GM12878 (cell line): ENCODE measurements around the gene PRR16. TPM values are rescaled to one million over a fixed set of nuclear protein-coding genes. Genes with fewer than 3 reads are reported as not detected.

Experiments
- ATAC-seq: fragments of 200-7000 bp; cut with Tn5 transposase; 3 replicates; pipeline ENCODE4 v1.9.1; 2020; ENCODE audit warnings: mild to moderate bottlenecking, moderate library complexity
- BruUV-seq: library from RNA; stranded (reverse); fragments of 400-500 nt; replicated peaks from 2 replicates; lab custom pipeline; 2021; lab: Mats Ljungman, UMichigan
- CTCF ChIA-PET: fragments of 300-600 bp; sonication (Branson Sonifier 250); formaldehyde crosslinking; extraction: SDS; loops from one replicate; lab custom pipeline; 2021; ENCODE audit warnings: inconsistent platforms; lab: Yijun Ruan, JAX
- POLR2A ChIA-PET: fragments of 350-600 bp; formaldehyde crosslinking; extraction: SDS; loops from one replicate; lab custom pipeline; 2021; ENCODE audit warnings: inconsistent platforms; lab: Charles Lee
- RAD21 ChIA-PET: fragments of 300-600 bp; sonication (Branson Sonifier 250); formaldehyde crosslinking; loops from one replicate; lab custom pipeline; 2023; ENCODE audit warnings: antibody characterized with exemption; ENCODE audit not compliant: unreplicated experiment; lab: Charles Lee
- SMC1A ChIA-PET: fragments of 300-600 bp; sonication (Branson Sonifier 250); formaldehyde crosslinking; loops from one replicate; lab custom pipeline; 2023; ENCODE audit not compliant: unreplicated experiment, uncharacterized antibody; lab: Charles Lee
- DNase-seq: peaks from one replicate; pipeline ENCODE4 v3.0.0-alpha.2; 2011; ENCODE audit warnings: low read depth, low spot score
- FAIRE-seq: peaks from 3 replicates; lab custom pipeline; 2011; peaks lifted over from hg19 to GRCh38; lab: Jason Lieb, UNC
- H2AFZ ChIP-seq: 2 replicates; pipeline ENCODE4 v1.6.0; 2011; ENCODE audit warnings: low read depth, low read length, control low read depth; ENCODE audit not compliant: control insufficient read depth
- H3K27ac ChIP-seq: 2 replicates; pipeline ENCODE4 v1.5.1; 2011; ENCODE audit warnings: control low read depth; ENCODE audit not compliant: control insufficient read depth, insufficient read depth
- H3K27me3 ChIP-seq, 2 experiments: replicated peaks in 1 of 2; 2 replicates each; pipeline versions ENCODE4 v1.6.0 to v1.6.1; 2011; ENCODE audit warnings: low read length in 1 of 2; ENCODE audit not compliant: control insufficient read depth in 2 of 2, insufficient read depth in 2 of 2
- H3K36me3 ChIP-seq, 2 experiments: 2 replicates each; pipeline ENCODE4 v1.5.1; 2011; ENCODE audit warnings: low read length in 1 of 2; ENCODE audit not compliant: control insufficient read depth in 2 of 2, insufficient read depth in 2 of 2
- H3K4me1 ChIP-seq: 2 replicates; pipeline ENCODE4 v1.6.1; 2011; ENCODE audit warnings: mild to moderate bottlenecking, low read length, moderate library complexity, mixed read lengths; ENCODE audit not compliant: control insufficient read depth, insufficient read depth
- H3K4me2 ChIP-seq: 2 replicates; pipeline ENCODE4 v1.6.0; 2011; ENCODE audit warnings: control low read depth; ENCODE audit not compliant: control insufficient read depth, insufficient read depth
- H3K4me3 ChIP-seq: fragments of 200-600 bp; sonication (generic); 2 replicates; pipeline ENCODE4 v1.5.1; 2016
- H3K79me2 ChIP-seq: 2 replicates; pipeline ENCODE4 v1.6.0; 2011; ENCODE audit warnings: low read length; ENCODE audit not compliant: control insufficient read depth, insufficient read depth
- H3K9ac ChIP-seq: 2 replicates; pipeline ENCODE4 v1.8.0; 2011; ENCODE audit warnings: low read length, control low read depth, mixed read lengths; ENCODE audit not compliant: control insufficient read depth, insufficient read depth
- H3K9me3 ChIP-seq: replicated peaks from 3 replicates; pipeline ENCODE4 v1.5.1; 2011; ENCODE audit warnings: mild to moderate bottlenecking, low read length; ENCODE audit not compliant: control insufficient read depth, insufficient read depth
- H4K20me1 ChIP-seq: 2 replicates; pipeline ENCODE4 v1.6.0; 2011; ENCODE audit not compliant: control insufficient read depth, insufficient read depth
- BCLAF1 ChIP-seq: fragments of 450-650 bp; IDR thresholded peaks from 2 replicates; pipeline ENCODE4 v1.6.1; 2017; ENCODE audit warnings: antibody characterized with exemption, mild to moderate bottlenecking, moderate library complexity
- FOS ChIP-seq: IDR thresholded peaks from 3 replicates; pipeline ENCODE4 v1.6.1; 2011; ENCODE audit warnings: borderline replicate concordance; ENCODE audit not compliant: insufficient read length; ENCODE audit errors: extremely low read depth
- GABPA ChIP-seq: IDR thresholded peaks from 2 replicates; pipeline ENCODE4 v1.6.1; 2014; ENCODE audit warnings: antibody characterized with exemption, low read depth, mild to moderate bottlenecking, inconsistent platforms
- HDGF ChIP-seq: fragments of 450-650 bp; IDR thresholded peaks from 2 replicates; pipeline ENCODE4 v1.6.1; 2016; ENCODE audit warnings: antibody characterized with exemption
- JUND ChIP-seq: IDR thresholded peaks from 2 replicates; pipeline ENCODE4 v1.6.1; 2012; ENCODE audit warnings: low read depth, mild to moderate bottlenecking, low read length, improper control_type of control experiment, moderate library complexity
- NKRF ChIP-seq: fragments of 450-650 bp; conservative IDR thresholded peaks from 2 replicates; pipeline ENCODE4 v1.6.1; 2017; ENCODE audit warnings: mild to moderate bottlenecking, moderate library complexity
- POLR2AphosphoS5 ChIP-seq: IDR thresholded peaks from 2 replicates; pipeline ENCODE4 v1.6.1; 2011; ENCODE audit warnings: mild to moderate bottlenecking, low read length, inconsistent platforms
- PRDM15 ChIP-seq: fragments of 450-650 bp; formaldehyde crosslinking; IDR thresholded peaks from 2 replicates; pipeline ENCODE4 v1.4.0; 2020; ENCODE audit warnings: mild to moderate bottlenecking, moderate library complexity
- SMAD5 ChIP-seq: IDR thresholded peaks from 2 replicates; pipeline ENCODE4 v1.6.1; 2016; ENCODE audit warnings: antibody characterized with exemption, low read depth
- SRF ChIP-seq, 2 experiments: IDR thresholded peaks; 2 replicates each; pipeline ENCODE4 v1.6.1; 2011; ENCODE audit warnings: low read depth in 2 of 2, low read length in 2 of 2, mild to moderate bottlenecking in 1 of 2, moderate library complexity in 1 of 2
- ZNF207 ChIP-seq: fragments of 450-650 bp; IDR thresholded peaks from 2 replicates; pipeline ENCODE4 v1.6.1; 2014; ENCODE audit warnings: antibody characterized with exemption, mild to moderate bottlenecking, borderline replicate concordance
- ZNF622 ChIP-seq: fragments of 450-650 bp; IDR thresholded peaks from 2 replicates; pipeline ENCODE4 v1.6.1; 2017; ENCODE audit warnings: mild to moderate bottlenecking, inconsistent platforms
- WGBS: methylation state at CpG from one replicate; pipeline ENCODE4 v1.1.6; 2016; ENCODE audit warnings: low lambda C conversion rate; ENCODE audit not compliant: insufficient replicate concordance, insufficient coverage; ENCODE audit errors: missing lambda C conversion rate; 5-methylcytosine and 5-hydroxymethylcytosine counted together
- in situ Hi-C: fragments of 300-500 bp; cut with MboI; formaldehyde crosslinking; loops from 9 replicates; pipeline ENCODE4 v1.14.3; 2018; ENCODE audit warnings: mixed read lengths
- intact Hi-C: fragments of 100-400 bp; cut with micrococcal nuclease; formaldehyde crosslinking; loops from one replicate; pipeline ENCODE4 v1.14.2; 2022; ENCODE audit not compliant: unreplicated experiment
- polyA plus RNA-seq, 11 experiments: library from polyadenylated mRNA; depleted of rRNA in 4 of 11; unstranded in 6 of 11; stranded (reverse) in 5 of 11; fragments of >200 nt; fragmentation: Nextera tagmentation in 4 of 11; fragmentation: Illumina TruSeq in 1 of 11; extraction: Ambion mirVana in 4 of 11; extraction: Trizol in 1 of 11; gene quantifications; 1 replicate in 1 of 11; 2 replicates in 10 of 11; pipeline versions ENCODE4 v1.2.1 to v1.2.3, GENCODE V29; 2011 to 2016; ENCODE audit warnings: inconsistent platforms in 2 of 11, missing spikeins in 2 of 11, low read depth in 1 of 11
- total RNA-seq, 4 experiments: library from RNA; depleted of rRNA in 3 of 4; stranded (reverse); fragments of >200 nt in 3 of 4; fragmentation: Illumina TruSeq in 1 of 4; extraction: Trizol in 1 of 4; gene quantifications; 2 replicates each; pipeline versions ENCODE4 v1.2.1 to v1.2.3, GENCODE V29; 2013 to 2021

The PRR16 gene
- total and polyA plus RNA-seq, 10 of the 15 experiments (the other 5 are each of a cell fraction or from before 2014, with no cell fraction given): not detected

- no peak for TF ChIP-seq PRDM15
- no peak for TF ChIP-seq ZNF207
- no peak for TF ChIP-seq HDGF
Observed at GRCh38 chr5:120586646-120587045, 122.5 kb downstream of the PRR16 start (continued).

- ChIA-PET SMC1A (interaction anchor here (1.3 kb wide), 1 partner anchor 24 kb away, joined by 4 read pairs; no protein-coding TSS in a partner anchor), CTCF (no interaction called here), RAD21 (no interaction called here), POLR2A (no interaction called here)
- Histone ChIP-seq H3K36me3 (no peaks in the 10 kb centered on the region), H3K79me2 (no peaks in the 10 kb centered on the region), H4K20me1 (no peaks in the 10 kb centered on the region), H3K4me1 (no peaks in the 10 kb centered on the region), H3K9me3 (no peaks in the 10 kb centered on the region), H3K9ac (no peak overlapping the region), H3K4me3 (no peak overlapping the region), H3K27ac (no peak overlapping the region), H3K27me3 (no peaks in the 10 kb centered on the region), H3K4me2 (no peak overlapping the region), H2AFZ (no peak overlapping the region)
- TF ChIP-seq POLR2AphosphoS5 (no peak), SRF (IDR thresholded peaks at IDR 0.05; ENCODE audit: low read depth in 2 of 2, low read length in 2 of 2) (no peak), GABPA (no peak), JUND (no peak), NKRF (no peak), ZNF622 (no peak), SMAD5 (no peak), BCLAF1 (no peak), FOS (no peak)
- no peak for FAIRE-seq
- intact Hi-C loops: no loop called here
- WGBS: 0% methylated on average over 2 of the region's 2 CpGs
- in situ Hi-C loops: no loop called here
- BruUV-seq: no TSS peak
- no peak for ATAC-seq
- DNase-seq: no peak
Observed at GRCh38 chr5:120591911-120592310, 127.8 kb downstream of the PRR16 start.
